ENCODE measurements around the gene ELAVL4. TPM values are rescaled to one million over a fixed set of nuclear protein-coding genes. Genes with fewer than 3 reads are reported as not detected.

Gene ELAVL4
- total and polyA plus RNA-seq, 9 of the 15 experiments (the other 6 are each of a cell fraction or from before 2014, with no cell fraction given) = not detected

GRCh38 chr1:50175719-50176639 lies 67.3 kb downstream of the ELAVL4 start (continued):
- TF ChIP-seq, protein P1, sequence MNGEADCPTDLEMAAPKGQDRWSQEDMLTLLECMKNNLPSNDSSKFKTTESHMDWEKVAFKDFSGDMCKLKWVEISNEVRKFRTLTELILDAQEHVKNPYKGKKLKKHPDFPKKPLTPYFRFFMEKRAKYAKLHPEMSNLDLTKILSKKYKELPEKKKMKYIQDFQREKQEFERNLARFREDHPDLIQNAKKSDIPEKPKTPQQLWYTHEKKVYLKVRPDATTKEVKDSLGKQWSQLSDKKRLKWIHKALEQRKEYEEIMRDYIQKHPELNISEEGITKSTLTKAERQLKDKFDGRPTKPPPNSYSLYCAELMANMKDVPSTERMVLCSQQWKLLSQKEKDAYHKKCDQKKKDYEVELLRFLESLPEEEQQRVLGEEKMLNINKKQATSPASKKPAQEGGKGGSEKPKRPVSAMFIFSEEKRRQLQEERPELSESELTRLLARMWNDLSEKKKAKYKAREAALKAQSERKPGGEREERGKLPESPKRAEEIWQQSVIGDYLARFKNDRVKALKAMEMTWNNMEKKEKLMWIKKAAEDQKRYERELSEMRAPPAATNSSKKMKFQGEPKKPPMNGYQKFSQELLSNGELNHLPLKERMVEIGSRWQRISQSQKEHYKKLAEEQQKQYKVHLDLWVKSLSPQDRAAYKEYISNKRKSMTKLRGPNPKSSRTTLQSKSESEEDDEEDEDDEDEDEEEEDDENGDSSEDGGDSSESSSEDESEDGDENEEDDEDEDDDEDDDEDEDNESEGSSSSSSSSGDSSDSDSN (IDR thresholded peaks at IDR 0.05; ENCODE audit: borderline replicate concordance in 1 of 2, low read depth in 2 of 2, low read length in 2 of 2) = no peak
- no peak for TF ChIP-seq ARID2 (IDR thresholded peaks at IDR 0.05)
- no peak for TF ChIP-seq BHLHE40 (IDR thresholded peaks at IDR 0.05; ENCODE audit: low read length)
- TF ChIP-seq, protein P2, sequence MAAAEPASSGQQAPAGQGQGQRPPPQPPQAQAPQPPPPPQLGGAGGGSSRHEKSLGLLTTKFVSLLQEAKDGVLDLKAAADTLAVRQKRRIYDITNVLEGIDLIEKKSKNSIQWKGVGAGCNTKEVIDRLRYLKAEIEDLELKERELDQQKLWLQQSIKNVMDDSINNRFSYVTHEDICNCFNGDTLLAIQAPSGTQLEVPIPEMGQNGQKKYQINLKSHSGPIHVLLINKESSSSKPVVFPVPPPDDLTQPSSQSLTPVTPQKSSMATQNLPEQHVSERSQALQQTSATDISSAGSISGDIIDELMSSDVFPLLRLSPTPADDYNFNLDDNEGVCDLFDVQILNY (CRISPR knock-in tag; IDR thresholded peaks at IDR 0.05) = no peak
- no peak for TF ChIP-seq ARID1B (IDR thresholded peaks at IDR 0.05)
- TF ChIP-seq ASH1L (IDR thresholded peaks at IDR 0.05; ENCODE audit: borderline replicate concordance, low read depth, partially characterized antibody) = no peak
- TF ChIP-seq POLR2AphosphoS2 (IDR thresholded peaks at IDR 0.05; ENCODE audit: low read length) = no peak
